ENCODE results near the gene GPM6B.

- TF ChIP-seq JUN (CRISPR knock-in tag; IDR thresholded peaks at IDR 0.05) (no peak), CTCF (IDR thresholded peaks at IDR 0.05) (no peak), ARID4B (CRISPR knock-in tag; IDR thresholded peaks at IDR 0.05; ENCODE audit: borderline replicate concordance) (no peak), CREB1 (CRISPR knock-in tag; IDR thresholded peaks at IDR 0.05) (no peak), JAZF1 (CRISPR knock-in tag; IDR thresholded peaks at IDR 0.05) (no peak), ZMAT4 (CRISPR knock-in tag; IDR thresholded peaks at IDR 0.05) (no peak), RELA (CRISPR knock-in tag; IDR thresholded peaks at IDR 0.05; ENCODE audit: borderline replicate concordance) (no peak), ZBTB21 (CRISPR knock-in tag; IDR thresholded peaks at IDR 0.05; ENCODE audit: borderline replicate concordance) (no peak), AR (CRISPR knock-in tag; IDR thresholded peaks at IDR 0.05) (no peak), FOXJ3 (CRISPR knock-in tag; IDR thresholded peaks at IDR 0.05; ENCODE audit: borderline replicate concordance) (no peak)
- TF ChIP-seq, protein P1, sequence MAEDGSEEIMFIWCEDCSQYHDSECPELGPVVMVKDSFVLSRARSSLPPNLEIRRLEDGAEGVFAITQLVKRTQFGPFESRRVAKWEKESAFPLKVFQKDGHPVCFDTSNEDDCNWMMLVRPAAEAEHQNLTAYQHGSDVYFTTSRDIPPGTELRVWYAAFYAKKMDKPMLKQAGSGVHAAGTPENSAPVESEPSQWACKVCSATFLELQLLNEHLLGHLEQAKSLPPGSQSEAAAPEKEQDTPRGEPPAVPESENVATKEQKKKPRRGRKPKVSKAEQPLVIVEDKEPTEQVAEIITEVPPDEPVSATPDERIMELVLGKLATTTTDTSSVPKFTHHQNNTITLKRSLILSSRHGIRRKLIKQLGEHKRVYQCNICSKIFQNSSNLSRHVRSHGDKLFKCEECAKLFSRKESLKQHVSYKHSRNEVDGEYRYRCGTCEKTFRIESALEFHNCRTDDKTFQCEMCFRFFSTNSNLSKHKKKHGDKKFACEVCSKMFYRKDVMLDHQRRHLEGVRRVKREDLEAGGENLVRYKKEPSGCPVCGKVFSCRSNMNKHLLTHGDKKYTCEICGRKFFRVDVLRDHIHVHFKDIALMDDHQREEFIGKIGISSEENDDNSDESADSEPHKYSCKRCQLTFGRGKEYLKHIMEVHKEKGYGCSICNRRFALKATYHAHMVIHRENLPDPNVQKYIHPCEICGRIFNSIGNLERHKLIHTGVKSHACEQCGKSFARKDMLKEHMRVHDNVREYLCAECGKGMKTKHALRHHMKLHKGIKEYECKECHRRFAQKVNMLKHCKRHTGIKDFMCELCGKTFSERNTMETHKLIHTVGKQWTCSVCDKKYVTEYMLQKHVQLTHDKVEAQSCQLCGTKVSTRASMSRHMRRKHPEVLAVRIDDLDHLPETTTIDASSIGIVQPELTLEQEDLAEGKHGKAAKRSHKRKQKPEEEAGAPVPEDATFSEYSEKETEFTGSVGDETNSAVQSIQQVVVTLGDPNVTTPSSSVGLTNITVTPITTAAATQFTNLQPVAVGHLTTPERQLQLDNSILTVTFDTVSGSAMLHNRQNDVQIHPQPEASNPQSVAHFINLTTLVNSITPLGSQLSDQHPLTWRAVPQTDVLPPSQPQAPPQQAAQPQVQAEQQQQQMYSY (CRISPR knock-in tag; IDR thresholded peaks at IDR 0.05), result no peak
- TF ChIP-seq, protein P2, sequence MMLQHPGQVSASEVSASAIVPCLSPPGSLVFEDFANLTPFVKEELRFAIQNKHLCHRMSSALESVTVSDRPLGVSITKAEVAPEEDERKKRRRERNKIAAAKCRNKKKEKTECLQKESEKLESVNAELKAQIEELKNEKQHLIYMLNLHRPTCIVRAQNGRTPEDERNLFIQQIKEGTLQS (CRISPR knock-in tag; conservative IDR thresholded peaks at IDR 0.05), result no peak
- TF ChIP-seq, protein P3, sequence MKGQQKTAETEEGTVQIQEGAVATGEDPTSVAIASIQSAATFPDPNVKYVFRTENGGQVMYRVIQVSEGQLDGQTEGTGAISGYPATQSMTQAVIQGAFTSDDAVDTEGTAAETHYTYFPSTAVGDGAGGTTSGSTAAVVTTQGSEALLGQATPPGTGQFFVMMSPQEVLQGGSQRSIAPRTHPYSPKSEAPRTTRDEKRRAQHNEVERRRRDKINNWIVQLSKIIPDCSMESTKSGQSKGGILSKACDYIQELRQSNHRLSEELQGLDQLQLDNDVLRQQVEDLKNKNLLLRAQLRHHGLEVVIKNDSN (CRISPR knock-in tag; IDR thresholded peaks at IDR 0.05), result no peak
- TF ChIP-seq, protein P4, sequence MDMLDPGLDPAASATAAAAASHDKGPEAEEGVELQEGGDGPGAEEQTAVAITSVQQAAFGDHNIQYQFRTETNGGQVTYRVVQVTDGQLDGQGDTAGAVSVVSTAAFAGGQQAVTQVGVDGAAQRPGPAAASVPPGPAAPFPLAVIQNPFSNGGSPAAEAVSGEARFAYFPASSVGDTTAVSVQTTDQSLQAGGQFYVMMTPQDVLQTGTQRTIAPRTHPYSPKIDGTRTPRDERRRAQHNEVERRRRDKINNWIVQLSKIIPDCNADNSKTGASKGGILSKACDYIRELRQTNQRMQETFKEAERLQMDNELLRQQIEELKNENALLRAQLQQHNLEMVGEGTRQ (CRISPR knock-in tag; IDR thresholded peaks at IDR 0.05), result no peak
Observed at GRCh38 chrX:13754765-13755164, 62.1 kb downstream of the GPM6B start.

All from WTC11 (cell line).